Measurements from ENCODE around the gene ODF2.

The ODF2 gene

DNA sequence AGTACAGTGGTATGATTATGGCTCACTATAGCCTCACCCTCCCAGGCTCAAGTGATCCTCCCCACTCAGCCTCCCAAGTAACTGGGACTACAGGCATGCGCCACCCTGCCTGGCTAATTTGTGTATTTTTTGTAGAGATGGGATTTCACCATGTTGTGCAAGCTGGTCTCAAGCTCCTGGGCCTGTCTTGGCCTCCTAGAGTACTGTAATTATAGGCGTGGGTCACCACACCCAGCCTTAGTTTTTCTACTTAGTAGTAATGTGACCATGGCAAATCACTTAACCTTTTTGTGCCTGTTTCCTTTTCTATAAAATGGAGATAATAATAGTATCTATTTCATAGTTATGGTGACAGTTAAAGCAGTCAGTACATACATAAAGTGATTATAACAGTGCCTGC lies 70.9 kb downstream of the ODF2 start:
- Histone ChIP-seq H3K9ac (ENCODE audit: low read length in 2 of 2) (no peak overlapping the region), H3K4me3 (ENCODE audit: low read length in 2 of 2) (no peak overlapping the region), H3K36me3 (ENCODE audit: control insufficient read depth in 2 of 2, insufficient read depth in 2 of 2, low read length in 2 of 2) (peaks cover 38 to 43% of the 10 kb centered on the region in 2 donors), H3K9me3 (ENCODE audit: control insufficient read depth in 2 of 2, low read length in 2 of 2) (no peaks in the 10 kb centered on the region), H3K4me1 (ENCODE audit: control insufficient read depth, insufficient read depth, low read length) (peaks cover 10% of the 10 kb centered on the region), H3K27ac (ENCODE audit: low read length) (no peak overlapping the region), H3K27me3 (ENCODE audit: control insufficient read depth in 1 of 2, insufficient read depth in 2 of 2, low read length in 2 of 2) (no peaks in the 10 kb centered on the region)

GRCh38 chr9:128528445-128529160 lies 72.8 kb downstream of the ODF2 start:
- Histone ChIP-seq H3K27me3 (ENCODE audit: control insufficient read depth in 1 of 2, insufficient read depth in 2 of 2, low read length in 2 of 2) (no peaks in the 10 kb centered on the region), H3K27ac (ENCODE audit: low read length) (no peak overlapping the region), H3K9me3 (ENCODE audit: control insufficient read depth in 2 of 2, low read length in 2 of 2) (no peaks in the 10 kb centered on the region), H3K36me3 (ENCODE audit: control insufficient read depth in 2 of 2, insufficient read depth in 2 of 2, low read length in 2 of 2) (peaks cover 48 to 49% of the 10 kb centered on the region in 2 donors), H3K4me3 (ENCODE audit: low read length in 2 of 2) (no peak overlapping the region), H3K9ac (ENCODE audit: low read length in 2 of 2) (no peak overlapping the region), H3K4me1 (ENCODE audit: control insufficient read depth, insufficient read depth, low read length) (peaks cover 1% of the 10 kb centered on the region)

GRCh38 chr9:128529191-128529590 lies 73.4 kb downstream of the ODF2 start:
- Histone ChIP-seq H3K36me3 (ENCODE audit: control insufficient read depth in 2 of 2, insufficient read depth in 2 of 2, low read length in 2 of 2) (peaks cover 54 to 55% of the 10 kb centered on the region in 2 donors), H3K9me3 (ENCODE audit: control insufficient read depth in 2 of 2, low read length in 2 of 2) (no peaks in the 10 kb centered on the region)

GRCh38 chr9:128532581-128532980 lies 76.8 kb downstream of the ODF2 start:
- Histone ChIP-seq H3K36me3 (ENCODE audit: control insufficient read depth in 2 of 2, insufficient read depth in 2 of 2, low read length in 2 of 2) (peaks cover 39 to 42% of the 10 kb centered on the region in 2 donors), H3K27me3 (ENCODE audit: control insufficient read depth in 1 of 2, insufficient read depth in 2 of 2, low read length in 2 of 2) (no peaks in the 10 kb centered on the region), H3K4me3 (ENCODE audit: low read length in 2 of 2) (no peak overlapping the region), H3K4me1 (ENCODE audit: control insufficient read depth, insufficient read depth, low read length) (no peaks in the 10 kb centered on the region), H3K9me3 (ENCODE audit: control insufficient read depth in 2 of 2, low read length in 2 of 2) (no peaks in the 10 kb centered on the region), H3K27ac (ENCODE audit: low read length) (no peak overlapping the region), H3K9ac (ENCODE audit: low read length in 2 of 2) (no peak overlapping the region)

More at GRCh38 chr9:128529191-128529590, 73.4 kb downstream of the ODF2 start:
- Histone ChIP-seq H3K9ac (ENCODE audit: low read length in 2 of 2) (no peak overlapping the region), H3K4me3 (ENCODE audit: low read length in 2 of 2) (no peak overlapping the region), H3K27me3 (ENCODE audit: control insufficient read depth in 1 of 2, insufficient read depth in 2 of 2, low read length in 2 of 2) (no peaks in the 10 kb centered on the region), H3K4me1 (ENCODE audit: control insufficient read depth, insufficient read depth, low read length) (no peaks in the 10 kb centered on the region), H3K27ac (ENCODE audit: low read length) (no peak overlapping the region)

- Histone ChIP-seq H3K9ac (ENCODE audit: low read length in 2 of 2) (no peak overlapping the region), H3K4me3 (ENCODE audit: low read length in 2 of 2) (no peak overlapping the region), H3K27me3 (ENCODE audit: control insufficient read depth in 1 of 2, insufficient read depth in 2 of 2, low read length in 2 of 2) (no peaks in the 10 kb centered on the region), H3K4me1 (ENCODE audit: control insufficient read depth, insufficient read depth, low read length) (no peaks in the 10 kb centered on the region), H3K36me3 (ENCODE audit: control insufficient read depth in 2 of 2, insufficient read depth in 2 of 2, low read length in 2 of 2) (peaks cover 45 to 51% of the 10 kb centered on the region in 2 donors), H3K9me3 (ENCODE audit: control insufficient read depth in 2 of 2, low read length in 2 of 2) (no peaks in the 10 kb centered on the region), H3K27ac (ENCODE audit: low read length) (no peak overlapping the region)
Observed at GRCh38 chr9:128540634-128541360, 85.0 kb downstream of the ODF2 start.

DNA sequence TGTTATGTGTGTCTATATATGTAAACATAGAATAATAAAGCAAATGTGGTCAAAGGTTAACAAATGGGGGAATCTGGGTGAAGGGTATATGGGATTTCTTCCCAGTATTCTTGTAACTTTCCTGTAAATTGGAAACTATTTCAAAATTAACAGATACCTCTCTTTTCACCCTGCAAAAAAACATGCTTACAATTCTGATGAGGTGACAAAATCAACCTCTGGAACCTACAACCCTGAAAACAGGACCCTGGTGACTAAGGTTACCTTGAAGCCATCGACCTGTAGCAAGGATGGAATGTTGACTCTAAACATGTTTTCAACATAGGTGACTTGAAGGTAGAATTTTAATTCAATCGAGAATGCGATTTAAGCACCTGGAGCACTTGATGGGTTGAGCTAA lies 90.7 kb downstream of the ODF2 start:
- H3K9me3 ChIP-seq (ENCODE audit: control insufficient read depth in 2 of 2, low read length in 2 of 2) = no peaks in the 10 kb centered on the region
- peaks cover under 1 to 10% of the 10 kb centered on the region in 2 donors for H3K36me3 ChIP-seq (ENCODE audit: control insufficient read depth in 2 of 2, insufficient read depth in 2 of 2, low read length in 2 of 2)
- no peak overlapping the region for H3K4me3 ChIP-seq (ENCODE audit: low read length in 2 of 2)
- H3K9ac ChIP-seq (ENCODE audit: low read length in 2 of 2) = no peak overlapping the region
- peaks cover 23% of the 10 kb centered on the region for H3K4me1 ChIP-seq (ENCODE audit: control insufficient read depth, insufficient read depth, low read length)
- H3K27ac ChIP-seq (ENCODE audit: low read length) = no peak overlapping the region
- no peaks in the 10 kb centered on the region for H3K27me3 ChIP-seq (ENCODE audit: control insufficient read depth in 1 of 2, insufficient read depth in 2 of 2, low read length in 2 of 2)

DNA sequence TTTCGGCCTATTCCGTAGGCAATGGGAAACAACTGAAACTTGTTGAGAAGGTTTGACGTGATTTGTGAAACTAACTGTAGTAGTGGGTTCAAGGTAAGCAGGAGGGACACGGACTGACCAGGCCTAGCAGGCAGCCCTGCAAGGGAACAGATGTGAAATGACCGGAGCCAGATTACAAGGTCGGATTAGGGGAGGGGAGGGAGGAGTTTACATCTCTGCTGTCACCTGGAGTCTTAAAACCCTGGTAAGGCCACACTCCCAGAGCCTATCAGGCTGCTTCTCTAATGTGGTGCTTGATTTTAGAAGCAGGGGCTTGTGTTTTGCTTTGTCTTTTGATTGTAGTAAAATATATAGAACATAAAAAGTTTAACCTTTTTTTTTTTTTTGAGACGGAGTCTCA lies 93.1 kb downstream of the ODF2 start:
- Histone ChIP-seq H3K36me3 (ENCODE audit: control insufficient read depth in 2 of 2, insufficient read depth in 2 of 2, low read length in 2 of 2) (no peaks in the 10 kb centered on the region), H3K9ac (ENCODE audit: low read length in 2 of 2) (no peak overlapping the region), H3K27me3 (ENCODE audit: control insufficient read depth in 1 of 2, insufficient read depth in 2 of 2, low read length in 2 of 2) (no peaks in the 10 kb centered on the region), H3K4me1 (ENCODE audit: control insufficient read depth, insufficient read depth, low read length) (peaks cover 31% of the 10 kb centered on the region), H3K9me3 (ENCODE audit: control insufficient read depth in 2 of 2, low read length in 2 of 2) (no peaks in the 10 kb centered on the region), H3K27ac (ENCODE audit: low read length) (peak overlapping the region; percentile 94), H3K4me3 (ENCODE audit: low read length in 2 of 2) (no peak overlapping the region)

GRCh38 chr9:128550226-128550625 lies 94.4 kb downstream of the ODF2 start:
- Histone ChIP-seq H3K9ac (ENCODE audit: low read length in 2 of 2) (peak overlapping the region; percentile 63 to 68), H3K27ac (ENCODE audit: low read length) (peak overlapping the region; percentile 94), H3K4me1 (ENCODE audit: control insufficient read depth, insufficient read depth, low read length) (peaks cover 44% of the 10 kb centered on the region), H3K4me3 (ENCODE audit: low read length in 2 of 2) (peak overlapping the region; percentile 23 to 35), H3K9me3 (ENCODE audit: control insufficient read depth in 2 of 2, low read length in 2 of 2) (no peaks in the 10 kb centered on the region), H3K27me3 (ENCODE audit: control insufficient read depth in 1 of 2, insufficient read depth in 2 of 2, low read length in 2 of 2) (no peaks in the 10 kb centered on the region), H3K36me3 (ENCODE audit: control insufficient read depth in 2 of 2, insufficient read depth in 2 of 2, low read length in 2 of 2) (no peaks in the 10 kb centered on the region)
